ENCODE data around the gene SPINK7.

DNA sequence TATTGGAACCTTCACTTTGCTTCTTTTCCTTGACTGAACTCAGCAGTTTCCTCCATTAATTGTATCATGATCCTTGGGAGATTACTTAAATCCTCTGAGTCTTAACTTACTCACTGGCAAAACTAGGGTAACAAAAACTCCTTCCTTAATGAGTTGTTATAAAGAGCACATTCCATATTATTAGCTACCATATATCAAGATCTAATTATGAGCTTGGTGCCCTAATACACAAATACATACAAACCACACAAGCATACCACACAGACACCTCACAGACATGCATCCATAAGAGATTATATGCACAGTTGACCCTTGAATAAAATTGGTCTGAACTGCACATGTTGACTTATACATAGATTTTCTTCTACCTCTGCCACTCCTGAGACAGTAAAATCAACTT lies 2.5 kb upstream of the SPINK7 start:
- no peak for TF ChIP-seq POLR2A (IDR thresholded peaks at IDR 0.05)
- TF ChIP-seq, protein P1, sequence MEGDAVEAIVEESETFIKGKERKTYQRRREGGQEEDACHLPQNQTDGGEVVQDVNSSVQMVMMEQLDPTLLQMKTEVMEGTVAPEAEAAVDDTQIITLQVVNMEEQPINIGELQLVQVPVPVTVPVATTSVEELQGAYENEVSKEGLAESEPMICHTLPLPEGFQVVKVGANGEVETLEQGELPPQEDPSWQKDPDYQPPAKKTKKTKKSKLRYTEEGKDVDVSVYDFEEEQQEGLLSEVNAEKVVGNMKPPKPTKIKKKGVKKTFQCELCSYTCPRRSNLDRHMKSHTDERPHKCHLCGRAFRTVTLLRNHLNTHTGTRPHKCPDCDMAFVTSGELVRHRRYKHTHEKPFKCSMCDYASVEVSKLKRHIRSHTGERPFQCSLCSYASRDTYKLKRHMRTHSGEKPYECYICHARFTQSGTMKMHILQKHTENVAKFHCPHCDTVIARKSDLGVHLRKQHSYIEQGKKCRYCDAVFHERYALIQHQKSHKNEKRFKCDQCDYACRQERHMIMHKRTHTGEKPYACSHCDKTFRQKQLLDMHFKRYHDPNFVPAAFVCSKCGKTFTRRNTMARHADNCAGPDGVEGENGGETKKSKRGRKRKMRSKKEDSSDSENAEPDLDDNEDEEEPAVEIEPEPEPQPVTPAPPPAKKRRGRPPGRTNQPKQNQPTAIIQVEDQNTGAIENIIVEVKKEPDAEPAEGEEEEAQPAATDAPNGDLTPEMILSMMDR (IDR thresholded peaks at IDR 0.05) = no peak
